T-cell (primary cell): ENCODE results near the gene OR2L3. TPM values are rescaled to one million over a fixed set of nuclear protein-coding genes. Genes with fewer than 3 reads are reported as not detected.

Experiments used
- total RNA-seq, 35 experiments: library from RNA in 6 of 35; stranded (reverse) in 6 of 35; fragments of 120-200 nt in 1 of 35; gene quantifications; one replicate each; pipeline versions ENCODE4 v1.2.1 to v1.2.4 and lab custom pipeline; 2013 to 2026

Gene OR2L3
- total RNA-seq, 5 donors from 2014 or later (not counting 1 experiment from before 2014, with no cell fraction given) = not detected

Other genes starting within 250 kb of the OR2L3 start
- not detected for gene OR14A16, start 222.7 kb upstream of the OR2L3 start, total RNA-seq
- gene OR11L1, start 204.9 kb upstream of the OR2L3 start, total RNA-seq = not detected
- under 1 TPM; 0.21 to 0.65 (median 0.46) TPM for gene TRIM58, start 189.6 kb upstream of the OR2L3 start, total RNA-seq
- gene OR2W3, start 151.2 kb upstream of the OR2L3 start, total RNA-seq = not detected
- not detected for gene OR2T8, start 126.6 kb upstream of the OR2L3 start, total RNA-seq
- gene OR2AJ1, start 121.9 kb upstream of the OR2L3 start, total RNA-seq = not detected
- gene OR2L8, start 98.0 kb upstream of the OR2L3 start, total RNA-seq = 1 to 10 TPM in 2 of 5 donors, not detected in 3; 1.2 TPM
- under 1 TPM in 2 of 5 donors, not detected in 3; 0.33 to 0.49 TPM for gene OR2AK2, start 81.6 kb upstream of the OR2L3 start, total RNA-seq
- under 1 TPM in 3 of 5 donors, not detected in 2; 0.09 to 0.25 (median 0.14) TPM for gene OR2L5, start 33.2 kb upstream of the OR2L3 start, total RNA-seq
- under 1 TPM; 0.06 to 0.43 (median 0.09) TPM for gene OR2L2, start 16.8 kb upstream of the OR2L3 start, total RNA-seq
- gene OR2L13, start 48.3 kb downstream of the OR2L3 start, total RNA-seq = not detected
- gene OR2M5, start 98.3 kb downstream of the OR2L3 start, total RNA-seq = not detected
- gene OR2M2, start 128.0 kb downstream of the OR2L3 start, total RNA-seq = not detected
- gene OR2M3, start 150.4 kb downstream of the OR2L3 start, total RNA-seq = not detected
- gene OR2M4, start 184.6 kb downstream of the OR2L3 start, total RNA-seq = not detected
- gene OR2T33, start 231.1 kb downstream of the OR2L3 start, total RNA-seq = not detected